GM18517 (cell line): ENCODE results near the gene TRIP13.
"Not testable (repeated sequence)": the region's sequence is repeated elsewhere in the genome, so short reads cannot be mapped to it uniquely, and the experiment has no call there.

Experiments
- ATAC-seq: cut with Tn5 transposase; IDR thresholded peaks from one replicate; pipeline ENCODE4 v1.9.1; 2021; ENCODE audit warnings: mild to moderate bottlenecking, moderate library complexity; ENCODE audit not compliant: unreplicated experiment

TRIP13 gene

DNA sequence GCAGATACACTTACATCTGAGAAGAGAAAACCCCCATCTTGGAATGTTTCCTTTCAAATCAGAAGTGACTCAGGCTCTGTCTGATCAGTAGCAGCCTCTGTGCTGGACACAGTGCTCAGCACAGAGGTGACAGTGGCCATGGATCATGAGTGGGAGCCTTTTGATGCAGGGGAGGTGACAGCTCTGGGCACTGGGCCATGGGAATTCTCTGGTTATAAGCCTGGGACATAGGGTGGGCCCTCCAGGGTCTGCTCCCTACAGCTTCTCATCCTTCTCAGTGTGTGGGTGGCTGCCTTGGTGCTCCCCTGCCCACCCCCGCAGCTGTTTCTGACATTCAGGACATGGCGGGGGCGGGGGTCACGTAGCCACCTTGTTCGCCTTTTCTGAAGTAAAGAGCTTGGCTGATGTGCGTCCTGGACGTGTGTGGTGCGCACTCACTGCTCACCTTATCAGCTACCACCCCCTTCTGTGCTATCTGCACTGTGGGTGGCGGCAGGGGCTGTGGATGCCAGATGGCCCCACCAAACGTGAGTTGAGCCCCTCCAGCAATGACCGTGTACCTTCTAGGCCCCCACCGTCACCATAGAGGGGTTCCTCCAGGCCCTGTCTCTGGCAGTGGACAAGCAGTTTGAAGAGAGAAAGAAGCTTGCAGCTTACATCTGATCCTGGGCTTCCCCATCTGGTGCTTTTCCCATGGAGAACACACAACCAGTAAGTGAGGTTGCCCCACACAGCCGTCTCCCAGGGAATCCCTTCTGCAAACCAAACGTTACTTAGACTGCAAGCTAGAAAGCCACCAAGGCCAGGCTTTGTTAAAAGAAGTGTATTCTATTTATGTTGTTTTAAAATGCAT is 24.0 kb downstream of the TRIP13 start:
- no peak for ATAC-seq

DNA sequence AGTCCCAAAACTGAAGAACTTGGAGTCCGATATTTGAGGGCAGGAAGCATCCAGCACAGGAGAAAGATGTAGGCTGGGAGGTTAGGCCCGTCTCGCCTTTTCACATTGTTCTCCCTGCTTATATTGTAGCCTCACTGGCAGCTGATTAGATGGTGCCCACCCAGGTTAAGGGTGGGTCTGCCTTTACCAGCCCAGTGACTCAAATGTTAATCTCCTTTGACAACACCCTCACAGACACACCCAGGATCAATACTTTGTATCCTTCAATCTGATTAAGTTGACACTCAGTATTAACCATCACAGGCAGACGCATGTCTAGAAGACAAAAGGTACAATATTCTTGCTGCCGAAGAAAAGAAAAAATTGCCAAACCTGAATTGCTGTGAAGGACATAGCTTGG is 26.0 kb downstream of the TRIP13 start:
- not testable (repeated sequence) for ATAC-seq

DNA sequence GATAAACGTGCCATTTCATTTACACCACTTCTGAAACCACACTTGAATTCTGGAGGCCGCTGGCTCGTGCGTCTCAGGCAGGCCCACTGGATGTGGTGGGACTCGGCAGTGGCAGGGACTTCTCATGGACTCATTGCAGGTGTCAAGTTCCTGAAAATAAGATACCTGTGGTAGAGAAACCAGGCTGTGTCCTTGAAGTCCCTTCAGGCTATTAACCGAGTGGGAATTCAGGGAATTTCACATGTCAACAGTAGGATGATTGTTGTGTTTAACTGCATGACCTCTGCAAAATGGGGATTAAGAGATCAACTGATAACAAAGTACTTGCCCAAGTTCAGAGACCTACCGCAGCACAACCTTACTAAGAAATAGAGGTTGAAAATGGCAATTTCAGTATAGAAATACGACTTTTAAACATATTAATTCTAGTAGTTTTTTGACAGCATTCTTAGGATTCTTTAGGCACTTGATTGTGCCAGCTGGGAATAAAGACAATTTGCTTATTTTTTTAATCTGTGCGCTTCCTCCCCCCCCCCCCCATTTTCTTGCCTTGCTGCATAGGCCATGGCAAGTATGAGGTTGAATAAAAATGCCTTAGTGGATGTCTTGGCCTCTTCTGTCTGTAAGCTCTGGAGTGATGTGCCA is 26.8 kb downstream of the TRIP13 start:
- no peak for ATAC-seq

- no peak for ATAC-seq
These were observed 27.6 kb downstream of the TRIP13 start for GRCh38 chr5:920321-920720.

GRCh38 chr5:921456-922435 is 29.1 kb downstream of the TRIP13 start:
- ATAC-seq = no peak

DNA sequence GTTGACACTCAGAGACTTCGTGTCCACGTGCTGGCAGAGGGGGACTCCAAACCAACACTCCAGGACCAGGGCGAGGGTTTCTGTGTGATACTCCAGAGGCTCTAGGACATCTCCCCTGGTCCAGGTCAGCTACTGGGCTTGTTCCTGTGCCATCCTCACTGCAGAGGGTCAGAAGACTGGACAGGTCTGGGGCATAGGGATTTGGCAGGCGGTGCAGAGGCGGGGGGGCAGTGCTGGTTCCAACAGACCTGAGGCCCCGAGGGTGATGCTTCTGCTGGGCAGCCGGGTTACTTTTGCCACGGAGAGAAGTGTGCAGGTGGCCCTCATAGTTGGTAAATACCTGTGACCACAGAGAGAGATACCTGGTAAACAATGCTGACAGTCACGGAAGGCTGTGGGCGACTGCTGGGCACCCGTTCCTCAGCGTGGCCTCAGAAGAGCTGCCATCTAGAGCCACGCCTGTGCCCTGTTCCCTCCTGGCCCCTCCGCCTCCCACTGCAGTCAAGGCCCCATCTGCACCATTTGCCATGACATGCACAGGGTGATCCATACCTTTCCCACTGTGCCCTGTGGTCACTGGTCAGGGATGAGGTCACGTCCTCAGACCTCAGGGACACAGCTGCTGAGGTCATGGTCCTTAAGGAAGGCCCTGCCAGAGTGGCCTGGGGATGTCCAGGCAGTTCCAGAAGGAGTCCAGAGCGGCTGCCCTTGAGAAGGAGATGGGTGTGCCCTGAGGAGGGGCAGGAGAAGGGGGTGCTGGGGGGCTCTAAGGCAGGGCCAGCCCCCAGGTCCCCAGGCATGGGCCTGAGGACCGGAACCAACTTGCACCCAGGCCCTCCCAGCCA is 30.0 kb downstream of the TRIP13 start:
- ATAC-seq = no peak

- ATAC-seq = peak; percentile 78
These were observed 30.7 kb downstream of the TRIP13 start for GRCh38 chr5:923281-923873.

- ATAC-seq = no peak
These were observed 33.9 kb downstream of the TRIP13 start for GRCh38 chr5:926417-927171.

- ATAC-seq = no peak
These were observed 34.7 kb downstream of the TRIP13 start for GRCh38 chr5:927172-928015.

- not testable (repeated sequence) for ATAC-seq
These were observed 36.5 kb downstream of the TRIP13 start for GRCh38 chr5:929182-929581.

DNA sequence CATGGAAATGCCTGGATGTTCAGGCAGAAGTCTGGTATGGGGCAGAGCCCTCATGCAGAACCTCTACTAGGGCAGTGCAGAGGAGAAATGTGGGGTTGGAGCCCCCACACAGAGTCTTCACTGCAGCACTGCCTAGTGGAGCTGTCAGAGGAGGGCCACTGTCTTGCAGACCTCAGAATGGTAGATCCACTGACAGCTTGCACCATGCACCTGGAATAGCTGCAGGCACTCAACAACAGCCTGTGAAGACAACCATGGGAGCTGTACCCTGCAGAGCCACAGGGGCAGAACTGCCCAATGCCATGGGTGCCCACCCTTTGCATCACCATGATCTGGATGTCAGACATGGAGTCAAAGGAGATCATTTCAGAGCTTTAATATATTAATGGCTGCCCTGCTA is 36.9 kb downstream of the TRIP13 start:
- ATAC-seq = no peak

GRCh38 chr5:930866-931265 is 38.2 kb downstream of the TRIP13 start:
- ATAC-seq = no peak

DNA sequence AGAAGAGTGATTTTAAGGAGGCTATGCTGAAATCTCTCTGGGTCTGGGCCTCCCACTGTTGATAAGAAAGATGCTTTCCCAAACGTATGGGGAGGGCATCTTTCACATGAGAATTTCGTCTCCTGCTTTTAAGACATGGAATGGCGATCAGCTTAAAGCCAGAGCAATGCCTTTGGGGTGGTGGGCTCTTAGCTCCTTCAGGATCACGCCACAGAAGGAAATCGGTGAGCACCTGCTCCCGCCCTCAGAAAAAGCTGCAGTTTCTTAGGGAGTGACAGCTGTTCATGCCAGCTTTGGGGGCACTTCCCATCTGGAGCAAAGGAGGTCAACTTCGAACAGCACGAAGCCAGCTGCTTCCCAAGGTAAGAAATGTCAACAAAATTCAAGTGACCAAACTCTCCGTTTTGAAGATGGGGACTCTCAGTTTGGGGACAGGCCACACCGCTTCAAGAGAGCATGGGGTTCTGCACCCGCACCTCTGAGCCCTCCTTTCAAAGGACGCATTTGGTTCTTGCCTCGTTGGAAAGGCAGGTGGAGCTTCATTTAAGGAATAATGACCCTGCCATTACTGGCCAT is 39.0 kb downstream of the TRIP13 start:
- no peak for ATAC-seq

DNA sequence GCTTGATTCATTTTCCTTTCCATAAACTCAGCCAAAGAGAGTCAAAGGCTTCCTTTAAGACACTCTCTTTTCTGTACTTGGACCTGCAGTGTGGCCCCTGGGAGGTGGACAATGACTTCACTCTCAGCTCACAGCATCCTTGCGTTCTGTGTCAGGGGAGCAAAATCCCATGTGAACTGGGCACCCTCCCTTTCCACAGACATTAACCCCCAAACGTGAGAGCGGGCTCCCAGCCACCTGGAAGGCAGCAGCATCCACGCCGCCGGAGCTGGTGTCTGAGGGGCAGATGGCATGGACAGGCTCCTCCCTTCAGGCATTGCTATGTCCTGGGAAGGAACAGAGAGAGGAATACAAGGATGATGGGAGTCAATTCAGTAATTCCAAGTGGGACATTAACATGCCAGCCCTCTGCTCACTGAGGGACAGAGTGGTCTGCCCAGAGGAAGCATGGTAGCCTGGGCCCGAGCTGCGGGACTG is 39.5 kb downstream of the TRIP13 start:
- no peak for ATAC-seq

DNA sequence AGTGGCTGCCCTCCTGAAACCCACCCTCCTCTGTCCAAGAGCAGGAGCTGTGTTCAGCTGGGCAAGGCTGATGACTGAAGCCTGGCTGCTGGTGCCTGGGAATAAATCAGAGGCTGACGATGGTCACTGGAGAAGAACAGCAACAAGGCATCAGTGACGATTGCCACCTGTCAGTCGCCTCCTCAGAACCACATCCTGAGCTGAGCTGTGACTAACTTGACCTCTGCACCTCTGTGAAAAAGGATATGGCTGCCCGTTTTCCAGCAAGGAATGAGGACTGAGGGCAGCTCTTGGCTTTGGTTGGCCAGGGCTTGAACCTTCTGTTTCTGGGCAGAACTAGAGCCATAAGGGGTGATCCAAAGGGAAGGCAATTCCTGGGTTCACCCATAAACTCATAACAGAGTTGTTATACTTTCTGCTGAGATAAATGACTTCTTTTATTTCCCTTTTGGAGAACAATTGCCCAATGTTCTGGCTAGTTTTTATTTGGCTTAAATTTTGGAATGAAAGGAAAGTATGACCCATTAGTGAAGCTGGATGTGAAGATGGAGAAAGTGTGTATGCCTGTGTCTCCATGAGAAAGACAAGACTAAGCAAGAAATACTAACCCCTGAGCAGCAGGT is 40.1 kb downstream of the TRIP13 start:
- no peak for ATAC-seq

DNA sequence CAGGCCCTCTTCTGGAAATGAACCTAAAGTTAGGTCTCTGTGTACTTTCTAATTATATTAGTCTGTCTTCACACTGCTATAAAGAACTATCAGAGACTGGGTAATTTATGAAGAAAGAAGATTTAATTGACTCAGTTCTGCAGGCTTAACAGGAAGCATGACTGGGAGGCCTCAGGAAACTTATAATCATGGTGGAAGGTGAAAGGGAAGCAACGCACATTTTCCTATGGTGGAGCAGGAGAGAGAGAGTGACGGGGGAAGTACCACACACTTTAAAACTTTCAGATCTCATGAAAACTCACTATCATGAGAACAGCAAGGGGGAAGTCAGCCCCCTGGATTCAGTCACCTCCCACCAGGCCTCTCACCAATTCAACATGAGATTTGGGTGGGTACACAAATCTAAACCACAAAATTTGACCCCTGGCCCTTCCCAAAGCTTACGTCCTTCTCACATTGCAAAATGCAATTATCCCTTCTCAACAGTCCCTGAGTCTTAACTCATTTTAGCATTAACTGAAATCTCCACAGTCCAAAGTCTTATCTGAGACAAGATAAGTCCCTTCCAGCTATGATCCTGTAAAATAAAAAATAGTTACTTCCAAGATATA is 40.7 kb downstream of the TRIP13 start:
- no peak for ATAC-seq

DNA sequence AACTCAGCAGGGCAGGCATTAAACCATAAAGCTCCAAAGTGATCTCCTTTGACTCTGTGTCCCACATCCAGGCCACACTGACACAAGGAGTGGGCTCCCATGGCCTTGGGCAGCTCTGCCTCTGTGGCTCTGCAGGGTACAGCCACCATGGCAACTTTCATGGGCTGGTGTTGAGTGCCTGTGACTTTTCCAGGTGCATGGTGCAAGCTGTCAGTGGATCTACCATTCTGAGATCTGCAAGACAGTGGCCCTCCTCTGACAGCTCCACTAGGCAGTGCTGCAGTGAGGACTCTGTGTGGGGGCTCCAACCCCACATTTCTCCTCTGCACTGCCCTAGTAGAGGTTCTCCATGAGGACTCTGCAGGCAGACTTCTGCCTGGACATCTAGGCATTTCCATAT is 41.3 kb downstream of the TRIP13 start:
- ATAC-seq = not testable (repeated sequence)
